ENCODE data around the gene TNP1. TPM values are rescaled to one million over a fixed set of nuclear protein-coding genes. Genes with fewer than 3 reads are reported as not detected.

TNP1 gene
- total RNA-seq, 2 donors from 2014 or later = not detected

Other genes starting within 250 kb of the TNP1 start
- gene IGFBP2, start 226.6 kb downstream of the TNP1 start, total RNA-seq = 100 to 1,000 TPM in 1 of 2 donors, 10 to 100 TPM in 1; 91.7 to 185 TPM
- 100 to 1,000 TPM in 1 of 2 donors, 10 to 100 TPM in 1; 88.5 to 207 TPM for gene IGFBP5, start 164.5 kb downstream of the TNP1 start, total RNA-seq